TTC549 (cell line): ENCODE measurements around the gene STAM2.

Experiments
- FAIRE-seq: peaks from 2 replicates; lab custom pipeline; 2012; peaks lifted over from hg19 to GRCh38; lab: Jason Lieb, UNC

Gene STAM2

GRCh38 chr2:152071092-152071491 lies 104.5 kb downstream of the STAM2 start:
- no peak for FAIRE-seq

- FAIRE-seq: no peak
These were observed 107.3 kb downstream of the STAM2 start for GRCh38 chr2:152068226-152068625.

GRCh38 chr2:152067823-152068222 lies 107.7 kb downstream of the STAM2 start:
- FAIRE-seq: no peak
